Heart left ventricle (tissue), 13 donors: ENCODE measurements around the gene TSC2.
"Not testable (repeated sequence)": the region's sequence is repeated elsewhere in the genome, so short reads cannot be mapped to it uniquely, and the experiment has no call there.

ENCODE experiments used
- POLR2A ChIP-seq, 2 donors: fragments of 450-650 bp; IDR thresholded peaks; one replicate each; pipeline ENCODE4 v1.6.1; 2017; ENCODE audit warnings: antibody characterized with exemption in 2 of 2, mild to moderate bottlenecking in 2 of 2, moderate library complexity in 2 of 2
- TF ChIP-seq, protein P1 (sequence below), 12 donors: fragments of 200-600 bp; sonication (generic) in 4 of 12; IDR thresholded peaks; one replicate each; pipeline versions ENCODE4 v1.5.0 to v1.8.0; 2018 to 2022; ENCODE audit warnings: antibody characterized with exemption in 12 of 12, mild to moderate bottlenecking in 5 of 12
- donor health status: ischemic (EF 13 %, LVEDD 7.1; RV severe dilation, severe dysfunction).
- donor health status: DM: no; HTN: yes; CAD: no.
- donor health status: DM: no; HTN: no; CAD: no.
- donor health status: ischemic (EF 25% LVEDD 6.9; RV normal size, moderate dysfunction).
- donor health status: ischemic (EF 25% LVEDD 5.7; RV mildly dilated, moderate dysfunction).
- donor health status: ischemic (EF 35%, LVEDD 5.7; RV mildly dilated, moderate dysfunction).
- donor health status: nonischemic (EF 11% LVEDD 7.7; RV severe dilation, severe dysfunction).
- donor health status: DM: yes; HTN: yes; CAD: no.
- donor health status: PGD.
- donor health status: ischemic (EF 29% LVEDD 5.4; RV normal size, mild dysfunction).
- donor health status: nonischemic (EF 23%, LVEDD 6.1; RV moderate dilation, normal function).

- TF ChIP-seq, protein P1, sequence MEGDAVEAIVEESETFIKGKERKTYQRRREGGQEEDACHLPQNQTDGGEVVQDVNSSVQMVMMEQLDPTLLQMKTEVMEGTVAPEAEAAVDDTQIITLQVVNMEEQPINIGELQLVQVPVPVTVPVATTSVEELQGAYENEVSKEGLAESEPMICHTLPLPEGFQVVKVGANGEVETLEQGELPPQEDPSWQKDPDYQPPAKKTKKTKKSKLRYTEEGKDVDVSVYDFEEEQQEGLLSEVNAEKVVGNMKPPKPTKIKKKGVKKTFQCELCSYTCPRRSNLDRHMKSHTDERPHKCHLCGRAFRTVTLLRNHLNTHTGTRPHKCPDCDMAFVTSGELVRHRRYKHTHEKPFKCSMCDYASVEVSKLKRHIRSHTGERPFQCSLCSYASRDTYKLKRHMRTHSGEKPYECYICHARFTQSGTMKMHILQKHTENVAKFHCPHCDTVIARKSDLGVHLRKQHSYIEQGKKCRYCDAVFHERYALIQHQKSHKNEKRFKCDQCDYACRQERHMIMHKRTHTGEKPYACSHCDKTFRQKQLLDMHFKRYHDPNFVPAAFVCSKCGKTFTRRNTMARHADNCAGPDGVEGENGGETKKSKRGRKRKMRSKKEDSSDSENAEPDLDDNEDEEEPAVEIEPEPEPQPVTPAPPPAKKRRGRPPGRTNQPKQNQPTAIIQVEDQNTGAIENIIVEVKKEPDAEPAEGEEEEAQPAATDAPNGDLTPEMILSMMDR (IDR thresholded peaks at IDR 0.05) = not testable (repeated sequence)
- TF ChIP-seq POLR2A (IDR thresholded peaks at IDR 0.05) = not testable (repeated sequence)
Measured at GRCh38 chr16:2129251-2129650, 81.5 kb downstream of the TSC2 start.
